ENCODE data around the gene ARHGAP26. TPM values are rescaled to one million over a fixed set of nuclear protein-coding genes. Genes with fewer than 3 reads are reported as not detected.

ARHGAP26 gene
- total and polyA plus RNA-seq, 4 donors, result 1.8 to 16.7 (median 4.1) TPM

GRCh38 chr5:143064676-143065075, 294.5 kb downstream of the ARHGAP26 start:
- Histone ChIP-seq H3K4me3 (ENCODE audit: low read depth in 1 of 3, low read length in 3 of 3) (no peak overlapping the region), H3K27ac (ENCODE audit: low read depth in 1 of 2, low read length in 2 of 2) (peak overlapping the region in 1 of 2 donors; percentile 53), H3K36me3 (ENCODE audit: control insufficient read depth in 4 of 4, insufficient read depth in 3 of 4, low read depth in 1 of 4, low read length in 3 of 4) (peaks cover 0 to 11% (median 6%) of the 10 kb centered on the region in 4 donors), H3K4me1 (ENCODE audit: control insufficient read depth in 4 of 4, insufficient read depth in 4 of 4, low read length in 3 of 4) (peaks cover 0 to 4% (median 0%) of the 10 kb centered on the region in 4 donors), H3K27me3 (ENCODE audit: control insufficient read depth in 4 of 4, insufficient read depth in 4 of 4, low read length in 3 of 4) (no peaks in the 10 kb centered on the region), H3K9ac (ENCODE audit: low read depth in 1 of 2, low read length in 2 of 2) (no peak overlapping the region), H3K9me3 (ENCODE audit: control insufficient read depth in 4 of 4, low read length in 3 of 4) (no peaks in the 10 kb centered on the region)
- 73% methylated on average over 2 of the region's 2 CpGs for WGBS
- TF ChIP-seq ZBTB33 (IDR thresholded peaks at IDR 0.05), result no peak
- TF ChIP-seq YY1 (IDR thresholded peaks at IDR 0.05), result no peak
- TF ChIP-seq ATF3 (IDR thresholded peaks at IDR 0.05), result no peak
- no peak for TF ChIP-seq HNF4A (conservative IDR thresholded peaks at IDR 0.05)
- no peak for TF ChIP-seq FOXA1 (IDR thresholded peaks at IDR 0.05)
- TF ChIP-seq REST (IDR thresholded peaks at IDR 0.05), result no peak
- no peak for DNase-seq (ENCODE audit: low spot score)

- Histone ChIP-seq H3K36me3 (ENCODE audit: control insufficient read depth in 4 of 4, insufficient read depth in 3 of 4, low read depth in 1 of 4, low read length in 3 of 4) (peaks cover 0 to 11% (median 6%) of the 10 kb centered on the region in 4 donors), H3K9me3 (ENCODE audit: control insufficient read depth in 4 of 4, low read length in 3 of 4) (no peaks in the 10 kb centered on the region), H3K27ac (ENCODE audit: low read depth in 1 of 2, low read length in 2 of 2) (no peak overlapping the region), H3K27me3 (ENCODE audit: control insufficient read depth in 4 of 4, insufficient read depth in 4 of 4, low read length in 3 of 4) (no peaks in the 10 kb centered on the region), H3K4me1 (ENCODE audit: control insufficient read depth in 4 of 4, insufficient read depth in 4 of 4, low read length in 3 of 4) (peaks cover 0 to 4% (median 0%) of the 10 kb centered on the region in 4 donors), H3K9ac (ENCODE audit: low read depth in 1 of 2, low read length in 2 of 2) (no peak overlapping the region), H3K4me3 (ENCODE audit: low read depth in 1 of 3, low read length in 3 of 3) (no peak overlapping the region)
- no peak for TF ChIP-seq REST (IDR thresholded peaks at IDR 0.05)
- TF ChIP-seq RXRA (IDR thresholded peaks at IDR 0.05), result no peak
- no peak for TF ChIP-seq HNF4A (conservative IDR thresholded peaks at IDR 0.05)
- TF ChIP-seq EGR1 (IDR thresholded peaks at IDR 0.05; ENCODE audit: low read depth in 2 of 2), result no peak
- WGBS, result 84% methylated on average over 10 of the region's 10 CpGs
- DNase-seq (ENCODE audit: low spot score), result no peak
Measured at GRCh38 chr5:143065185-143065965, 295.2 kb downstream of the ARHGAP26 start.

Measured in liver (tissue), 9 donors.